Progenitor cell of endocrine pancreas (in vitro differentiated cells): ENCODE measurements around the gene IL1B. TPM values are rescaled to one million over a fixed set of nuclear protein-coding genes. Genes with fewer than 3 reads are reported as not detected.

Experiments used
- DNase-seq: peaks from one replicate; pipeline ENCODE4 v3.0.0; 2021; ENCODE audit warnings: low spot score; ENCODE audit not compliant: unreplicated experiment
- H3K27ac Mint-ChIP-seq: 2 replicates; pipeline ENCODE4 v1.8.0; 2021; ENCODE audit warnings: mild to moderate bottlenecking, moderate library complexity, mixed read lengths
- H3K27me3 Mint-ChIP-seq: 2 replicates; pipeline ENCODE4 v1.8.0; 2021; ENCODE audit warnings: mixed read lengths
- H3K36me3 Mint-ChIP-seq: 2 replicates; pipeline ENCODE4 v1.8.0; 2022; ENCODE audit warnings: mixed read lengths; ENCODE audit not compliant: insufficient read depth
- H3K4me1 Mint-ChIP-seq: 2 replicates; pipeline ENCODE4 v1.8.0; 2021; ENCODE audit warnings: low read depth, mixed read lengths
- H3K4me3 Mint-ChIP-seq: 2 replicates; pipeline ENCODE4 v1.8.0; 2021; ENCODE audit warnings: low read depth, mild to moderate bottlenecking, moderate library complexity, mixed read lengths
- H3K9me3 Mint-ChIP-seq: 2 replicates; pipeline ENCODE4 v1.8.0; 2021; ENCODE audit warnings: low read depth, mixed read lengths
- CTCF ChIP-seq: fragments of 200-600 bp; sonication (generic); IDR thresholded peaks from one replicate; pipeline ENCODE4 v1.5.0; 2021; ENCODE audit warnings: antibody characterized with exemption, mild to moderate bottlenecking; ENCODE audit not compliant: unreplicated experiment
- total RNA-seq: library from RNA; stranded (reverse); gene quantifications from 2 replicates; pipeline ENCODE4 v1.2.1, GENCODE V29; 2021

Gene IL1B
- total RNA-seq, 1 donor from 2014 or later: not detected

- H3K9me3 Mint-ChIP-seq: no peaks in the 10 kb centered on the region
- no peak overlapping the region for H3K4me3 Mint-ChIP-seq
Observed at GRCh38 chr2:112824694-112825085, 11.9 kb downstream of the IL1B start.

GRCh38 chr2:112821682-112822081 is 14.9 kb downstream of the IL1B start:
- no peak for DNase-seq
- Mint-ChIP-seq H3K9me3 (no peaks in the 10 kb centered on the region), H3K27ac (no peak overlapping the region)

More at GRCh38 chr2:112824694-112825085, 11.9 kb downstream of the IL1B start:
- Mint-ChIP-seq H3K27me3 (peaks cover 85% of the 10 kb centered on the region), H3K27ac (no peak overlapping the region), H3K4me1 (no peaks in the 10 kb centered on the region), H3K36me3 (no peaks in the 10 kb centered on the region)
- DNase-seq: no peak
- TF ChIP-seq CTCF: no peak

GRCh38 chr2:112821142-112821541 is 15.4 kb downstream of the IL1B start:
- peaks cover 74% of the 10 kb centered on the region for H3K27me3 Mint-ChIP-seq
- no peak for DNase-seq
- peaks cover 10% of the 10 kb centered on the region for H3K4me1 Mint-ChIP-seq
- H3K36me3 Mint-ChIP-seq: no peaks in the 10 kb centered on the region
- no peak overlapping the region for H3K27ac Mint-ChIP-seq
- H3K4me3 Mint-ChIP-seq: no peak overlapping the region
- H3K9me3 Mint-ChIP-seq: no peaks in the 10 kb centered on the region
- TF ChIP-seq CTCF: no peak

More at GRCh38 chr2:112821682-112822081, 14.9 kb downstream of the IL1B start:
- peaks cover 10% of the 10 kb centered on the region for H3K4me1 Mint-ChIP-seq
- H3K27me3 Mint-ChIP-seq: peaks cover 76% of the 10 kb centered on the region
- TF ChIP-seq CTCF: no peak
- no peaks in the 10 kb centered on the region for H3K36me3 Mint-ChIP-seq
- H3K4me3 Mint-ChIP-seq: no peak overlapping the region

- no peak overlapping the region for H3K4me3 Mint-ChIP-seq
- no peak for TF ChIP-seq CTCF
- no peak for DNase-seq
- H3K4me1 Mint-ChIP-seq: peaks cover 10% of the 10 kb centered on the region
- peaks cover 66% of the 10 kb centered on the region for H3K27me3 Mint-ChIP-seq
- H3K27ac Mint-ChIP-seq: no peak overlapping the region
- H3K9me3 Mint-ChIP-seq: no peaks in the 10 kb centered on the region
- no peaks in the 10 kb centered on the region for H3K36me3 Mint-ChIP-seq
Observed at GRCh38 chr2:112820343-112820742, 16.2 kb downstream of the IL1B start.

- Mint-ChIP-seq H3K9me3 (no peaks in the 10 kb centered on the region), H3K27ac (no peak overlapping the region), H3K4me1 (peaks cover 11% of the 10 kb centered on the region), H3K36me3 (no peaks in the 10 kb centered on the region), H3K27me3 (peaks cover 60% of the 10 kb centered on the region), H3K4me3 (no peak overlapping the region)
- no peak for DNase-seq
- no peak for TF ChIP-seq CTCF
Observed at GRCh38 chr2:112819081-112819480, 17.5 kb downstream of the IL1B start.
